HEK293 (cell line): ENCODE results near the gene FAM120B.

Experiments
- GLI4 ChIP-seq: fragments of 450-650 bp; formaldehyde crosslinking; IDR thresholded peaks from 2 replicates; pipeline ENCODE4 v1.5.1; 2016; ENCODE audit warnings: missing biosample characterization, missing genetic modification characterization
- MYNN ChIP-seq: fragments of 450-650 bp; formaldehyde crosslinking; IDR thresholded peaks from 2 replicates; pipeline ENCODE4 v1.5.1; 2016; ENCODE audit warnings: missing biosample characterization, missing genetic modification characterization, borderline replicate concordance
- ZNF292 ChIP-seq: fragments of 450-650 bp; formaldehyde crosslinking; IDR thresholded peaks from 2 replicates; pipeline ENCODE4 v1.5.1; 2016; ENCODE audit warnings: low read depth, missing biosample characterization, missing genetic modification characterization, borderline replicate concordance
- ZNF549 ChIP-seq: fragments of 450-650 bp; IDR thresholded peaks from 2 replicates; pipeline ENCODE4 v1.5.1; 2018; ENCODE audit warnings: missing biosample characterization, missing genetic modification characterization, mild to moderate bottlenecking, inconsistent platforms, moderate library complexity
- ZNF600 ChIP-seq: fragments of 450-650 bp; formaldehyde crosslinking; IDR thresholded peaks from 2 replicates; pipeline ENCODE4 v1.5.1; 2016; ENCODE audit warnings: missing biosample characterization, missing genetic modification characterization
- TF ChIP-seq, protein P1 (sequence below): fragments of 450-650 bp; formaldehyde crosslinking; IDR thresholded peaks from 2 replicates; pipeline ENCODE4 v1.5.1; 2016; ENCODE audit warnings: missing biosample characterization, missing genetic modification characterization

- TF ChIP-seq, protein P1, sequence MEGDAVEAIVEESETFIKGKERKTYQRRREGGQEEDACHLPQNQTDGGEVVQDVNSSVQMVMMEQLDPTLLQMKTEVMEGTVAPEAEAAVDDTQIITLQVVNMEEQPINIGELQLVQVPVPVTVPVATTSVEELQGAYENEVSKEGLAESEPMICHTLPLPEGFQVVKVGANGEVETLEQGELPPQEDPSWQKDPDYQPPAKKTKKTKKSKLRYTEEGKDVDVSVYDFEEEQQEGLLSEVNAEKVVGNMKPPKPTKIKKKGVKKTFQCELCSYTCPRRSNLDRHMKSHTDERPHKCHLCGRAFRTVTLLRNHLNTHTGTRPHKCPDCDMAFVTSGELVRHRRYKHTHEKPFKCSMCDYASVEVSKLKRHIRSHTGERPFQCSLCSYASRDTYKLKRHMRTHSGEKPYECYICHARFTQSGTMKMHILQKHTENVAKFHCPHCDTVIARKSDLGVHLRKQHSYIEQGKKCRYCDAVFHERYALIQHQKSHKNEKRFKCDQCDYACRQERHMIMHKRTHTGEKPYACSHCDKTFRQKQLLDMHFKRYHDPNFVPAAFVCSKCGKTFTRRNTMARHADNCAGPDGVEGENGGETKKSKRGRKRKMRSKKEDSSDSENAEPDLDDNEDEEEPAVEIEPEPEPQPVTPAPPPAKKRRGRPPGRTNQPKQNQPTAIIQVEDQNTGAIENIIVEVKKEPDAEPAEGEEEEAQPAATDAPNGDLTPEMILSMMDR (tag by site-specific recombination): no peak
- no peak for TF ChIP-seq ZNF549 (tag by site-specific recombination)
- TF ChIP-seq MYNN (tag by site-specific recombination): no peak
- no peak for TF ChIP-seq ZNF292 (tag by site-specific recombination)
- no peak for TF ChIP-seq GLI4 (tag by site-specific recombination)
- TF ChIP-seq ZNF600 (tag by site-specific recombination): no peak
Measured at GRCh38 chr6:170281331-170282292, 24.9 kb upstream of the FAM120B start.
